HG02763 (cell line): ENCODE results near the gene PTPN2.

Experiments
- ATAC-seq: cut with Tn5 transposase; IDR thresholded peaks from one replicate; pipeline ENCODE4 v1.9.1; 2021; ENCODE audit warnings: mild to moderate bottlenecking, moderate library complexity; ENCODE audit not compliant: unreplicated experiment

The PTPN2 gene

DNA sequence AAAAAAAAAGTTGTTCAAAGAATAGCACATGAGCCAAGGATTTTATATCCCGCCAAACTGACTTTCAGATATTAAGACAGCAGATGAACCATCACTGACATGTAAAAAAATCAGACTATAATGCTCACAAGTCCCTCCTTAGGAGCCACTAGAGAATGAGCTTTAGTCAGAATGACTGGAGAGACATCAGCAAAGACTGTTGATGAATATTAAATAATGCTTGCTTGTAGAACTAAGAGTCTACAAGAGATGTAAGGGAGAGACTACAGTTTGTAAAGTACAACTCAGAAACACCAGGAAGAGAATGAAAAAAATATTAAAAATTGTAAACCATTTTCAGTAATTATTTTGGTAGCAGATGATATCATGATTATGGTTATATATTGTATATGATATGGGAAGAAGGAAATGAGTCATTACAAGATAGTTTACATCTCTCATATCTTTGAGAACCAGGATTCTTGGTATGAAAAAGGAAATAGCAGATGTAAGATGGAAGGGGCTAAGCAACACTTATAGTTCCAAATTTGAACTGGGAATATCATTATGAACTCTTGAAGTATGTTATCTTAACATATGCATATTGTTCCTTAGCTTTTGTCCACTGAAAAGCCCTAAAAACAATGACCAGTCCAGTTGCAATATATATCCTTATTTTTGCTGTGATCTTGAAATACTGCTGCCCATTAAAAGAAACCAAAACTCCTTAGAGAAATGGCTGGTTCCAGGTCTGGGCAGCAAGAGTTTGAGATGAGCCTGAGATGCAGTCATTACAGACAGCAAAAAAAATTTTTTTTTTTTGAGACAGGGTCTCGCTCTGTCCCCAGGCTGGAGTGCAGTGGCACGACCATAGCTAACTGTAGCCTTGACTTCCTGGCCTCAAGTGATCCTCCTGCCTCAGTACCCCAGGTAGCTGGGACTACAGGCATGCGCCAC is 55.7 kb downstream of the PTPN2 start:
- no peak for ATAC-seq

GRCh38 chr18:12827588-12827987 is 56.4 kb downstream of the PTPN2 start:
- ATAC-seq = no peak

- no peak for ATAC-seq
Measured at GRCh38 chr18:12825230-12825629, 58.8 kb downstream of the PTPN2 start.

DNA sequence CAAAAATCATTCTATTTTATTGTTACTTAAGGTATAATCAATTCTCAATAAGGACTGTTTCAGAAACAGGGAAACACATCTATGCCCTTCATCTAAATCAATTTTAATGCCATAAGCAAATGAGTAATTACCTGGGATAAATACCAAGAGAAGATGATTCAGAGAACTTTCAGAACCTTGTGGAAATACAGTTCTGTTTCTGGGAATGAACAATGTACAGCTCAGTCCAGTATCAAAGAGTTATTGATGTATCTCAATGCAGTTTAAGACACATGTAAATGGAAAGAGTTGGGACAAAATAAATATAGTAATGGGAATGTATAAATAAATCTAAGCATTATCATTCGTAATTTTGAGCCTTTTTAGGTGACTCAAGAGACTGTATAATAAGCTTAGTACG is 60.1 kb downstream of the PTPN2 start:
- no peak for ATAC-seq

DNA sequence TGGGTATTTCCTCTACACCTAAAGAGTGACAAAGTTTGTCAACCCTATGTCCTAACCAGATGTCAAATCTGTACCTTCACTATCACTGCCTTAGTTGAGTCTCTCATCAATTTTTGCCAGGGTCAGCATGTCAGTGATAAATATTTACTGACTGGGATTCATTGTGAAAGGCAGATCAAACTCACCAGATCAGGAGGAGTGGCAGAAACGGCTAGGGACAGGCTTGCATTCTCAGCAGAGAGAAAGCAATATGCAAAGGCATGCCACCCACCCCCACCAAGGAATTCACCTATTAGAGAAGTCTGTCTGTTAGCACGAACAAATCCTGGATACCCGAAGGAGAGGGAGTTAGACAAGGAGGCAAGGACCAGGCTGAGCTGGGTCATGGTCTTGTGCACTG is 62.6 kb downstream of the PTPN2 start:
- ATAC-seq = no peak

GRCh38 chr18:12820506-12820905 is 63.5 kb downstream of the PTPN2 start:
- ATAC-seq = no peak

- ATAC-seq = no peak
Measured at GRCh38 chr18:12819841-12820240, 64.2 kb downstream of the PTPN2 start.

DNA sequence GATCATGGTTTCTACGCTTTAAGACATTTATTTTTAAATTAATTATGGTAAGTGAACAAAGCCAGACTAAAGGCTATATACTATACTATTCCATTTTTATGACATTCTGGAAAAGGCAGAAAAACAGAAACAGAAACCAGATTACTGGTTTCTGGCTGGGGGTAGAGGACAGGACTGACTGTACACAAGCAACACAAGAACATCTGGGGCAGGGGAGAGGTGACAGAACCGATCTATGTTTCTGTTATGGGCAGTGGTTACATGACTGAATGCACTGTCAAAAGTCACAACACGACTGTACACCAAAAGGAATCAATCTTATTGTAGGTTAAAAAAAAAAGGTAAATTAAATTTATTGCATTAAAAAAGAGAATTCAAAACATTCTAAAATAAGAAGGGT is 64.7 kb downstream of the PTPN2 start:
- peak; percentile 85 for ATAC-seq

DNA sequence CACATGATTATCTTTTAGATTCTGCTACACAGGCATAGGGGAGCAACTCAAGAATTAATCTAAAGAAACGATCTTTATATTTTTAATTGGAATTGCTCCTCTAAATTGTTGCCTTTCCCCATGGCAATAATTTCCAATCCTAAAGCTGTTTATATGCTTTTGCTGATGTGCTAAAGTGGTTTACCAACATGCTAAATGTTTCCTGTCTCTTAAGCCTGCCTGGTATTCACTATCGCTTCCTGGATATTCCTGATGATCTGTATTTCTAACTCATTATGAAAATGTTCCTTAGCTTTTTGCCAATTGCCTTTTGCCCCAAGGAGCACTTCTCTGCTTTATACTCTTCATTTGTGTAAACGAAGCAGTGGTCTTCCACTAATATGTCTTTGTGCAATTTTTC is 65.8 kb downstream of the PTPN2 start:
- ATAC-seq = no peak

GRCh38 chr18:12816451-12816850 is 67.6 kb downstream of the PTPN2 start:
- no peak for ATAC-seq

- no peak for ATAC-seq
Measured at GRCh38 chr18:12811191-12811950, 72.7 kb downstream of the PTPN2 start.

DNA sequence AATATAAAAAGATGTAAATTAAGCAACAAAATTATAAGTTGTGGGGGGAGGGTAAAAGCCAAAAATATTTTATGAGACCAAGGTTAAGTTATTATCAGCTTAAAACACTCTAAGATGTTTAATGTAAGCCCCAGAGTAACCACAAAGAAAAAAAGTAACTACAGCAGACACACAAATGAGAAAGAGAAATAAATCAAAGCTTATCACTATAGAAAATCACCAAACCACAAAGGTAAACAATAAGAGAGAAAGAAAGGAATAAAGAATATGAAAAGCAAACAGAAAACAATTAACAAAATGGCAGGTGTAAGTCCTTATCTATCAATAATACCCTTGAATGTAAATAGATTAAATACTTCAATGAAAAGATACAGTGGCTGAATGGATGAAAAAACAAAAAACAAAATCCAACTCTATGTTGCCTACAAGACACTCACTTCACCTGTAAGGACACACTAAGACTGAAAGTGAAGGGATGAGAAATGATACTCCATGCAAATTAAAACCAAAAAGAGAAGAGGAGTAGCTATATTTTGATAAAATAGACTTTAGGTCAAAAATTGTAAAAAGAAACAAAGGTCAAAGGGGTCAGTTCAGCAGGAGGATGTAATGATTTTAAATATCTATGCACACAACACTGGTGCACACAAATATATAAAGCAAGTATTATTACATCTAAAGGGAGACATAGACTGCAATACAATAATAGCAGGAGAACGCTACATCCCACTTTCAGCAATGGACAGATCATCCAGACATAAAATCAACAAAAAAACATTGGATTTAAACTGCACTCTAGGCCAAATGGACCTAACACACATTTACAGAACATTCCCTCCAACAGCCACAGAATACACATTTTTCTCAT is 80.7 kb downstream of the PTPN2 start:
- no peak for ATAC-seq

- ATAC-seq = no peak
Measured at GRCh38 chr18:12802538-12802937, 81.5 kb downstream of the PTPN2 start.

DNA sequence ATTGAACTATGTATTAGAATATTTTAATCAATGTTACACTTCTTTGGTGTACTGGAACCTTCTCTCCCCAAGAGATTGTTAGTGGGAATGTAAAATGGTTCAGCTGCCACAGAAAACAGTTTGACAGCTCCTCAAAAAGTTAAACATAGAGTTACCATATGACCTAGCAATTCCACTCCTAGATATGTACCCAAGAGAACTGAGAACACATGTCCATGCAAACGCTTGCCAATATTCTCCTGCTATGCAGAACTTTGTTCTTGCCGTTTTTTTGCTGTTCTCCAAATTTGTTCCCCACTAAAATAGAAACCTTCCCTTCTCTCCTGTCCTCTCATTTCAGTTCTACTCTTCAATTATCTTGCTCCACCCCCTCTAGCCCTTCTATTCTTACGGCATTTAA is 87.6 kb downstream of the PTPN2 start:
- no peak for ATAC-seq

DNA sequence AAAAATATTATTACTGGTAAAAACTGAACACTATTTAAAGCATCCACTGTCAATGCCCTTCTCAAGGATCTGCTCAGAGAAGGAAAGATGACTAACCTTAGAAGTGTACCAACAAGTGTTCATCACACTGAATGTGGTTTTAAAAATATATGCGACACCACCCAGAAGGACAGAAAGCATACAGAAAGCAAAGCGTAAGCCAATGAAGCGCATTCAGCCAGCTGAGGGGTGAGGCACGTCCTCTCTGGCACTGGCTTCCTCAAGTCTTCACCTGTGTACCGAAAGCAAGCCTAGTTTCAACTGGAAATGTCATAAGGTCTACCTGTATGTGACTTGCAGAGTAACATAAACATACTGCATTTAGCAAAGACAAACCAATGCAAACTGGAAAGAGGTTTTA is 92.4 kb downstream of the PTPN2 start:
- ATAC-seq = no peak

- ATAC-seq = no peak
Measured at GRCh38 chr18:12786669-12787068, 97.4 kb downstream of the PTPN2 start.

- ATAC-seq = no peak
Measured at GRCh38 chr18:12783524-12783923, 100.5 kb downstream of the PTPN2 start.

GRCh38 chr18:12782521-12782920 is 101.5 kb downstream of the PTPN2 start:
- no peak for ATAC-seq

DNA sequence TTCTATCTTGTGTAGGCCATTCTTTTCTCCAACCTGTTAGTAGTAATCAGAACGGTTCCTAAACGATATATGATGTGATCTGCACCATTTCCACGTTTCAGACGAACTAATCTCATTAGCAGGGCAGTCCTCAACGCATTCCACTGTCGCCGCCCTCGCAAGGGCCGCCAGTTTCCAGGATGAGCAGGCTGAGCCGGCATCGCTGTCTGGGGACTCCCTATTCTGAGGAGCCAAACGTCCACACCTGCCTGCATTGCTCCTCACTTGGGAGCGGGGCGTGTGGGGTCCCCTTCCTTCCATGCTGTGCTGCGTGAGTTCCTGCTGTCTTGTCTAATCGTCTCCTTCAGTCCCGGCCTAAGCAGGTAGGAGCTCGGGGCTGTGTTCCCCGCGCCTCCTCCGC is 104.6 kb downstream of the PTPN2 start:
- no peak for ATAC-seq

GRCh38 chr18:12779043-12779442 is 105.0 kb downstream of the PTPN2 start:
- ATAC-seq = no peak

GRCh38 chr18:12777500-12777944 is 106.5 kb downstream of the PTPN2 start:
- ATAC-seq = no peak
